Karpas-422 (cell line): Measurements from ENCODE around the gene WNT1. TPM values are rescaled to one million over a fixed set of nuclear protein-coding genes. Genes with fewer than 3 reads are reported as not detected.

Source experiments
- DNase-seq: peaks from one replicate; pipeline ENCODE4 v3.0.0-alpha.2; 2015
- H2AFZ ChIP-seq: fragments of 200-600 bp; sonication (generic); 2 replicates; pipeline ENCODE4 v1.6.1; 2014; ENCODE audit warnings: antibody characterized with exemption, low read length, mixed read lengths
- H3K27ac ChIP-seq: fragments of 200-600 bp; sonication (generic); 2 replicates; pipeline ENCODE4 v1.5.1; 2014; ENCODE audit warnings: mild to moderate bottlenecking, low read length, moderate library complexity
- H3K27me3 ChIP-seq: fragments of 200-600 bp; sonication (generic); 2 replicates; pipeline ENCODE4 v1.6.1; 2014; ENCODE audit warnings: low read length, mixed read lengths
- H3K36me3 ChIP-seq: fragments of 200-600 bp; sonication (generic); 2 replicates; pipeline ENCODE4 v1.6.1; 2014; ENCODE audit warnings: low read length, mixed read lengths; ENCODE audit not compliant: insufficient read depth
- H3K4me1 ChIP-seq: fragments of 200-600 bp; sonication (generic); 2 replicates; pipeline ENCODE4 v1.6.1; 2014; ENCODE audit warnings: mild to moderate bottlenecking, low read length, mixed read lengths
- H3K4me2 ChIP-seq: fragments of 200-600 bp; sonication (generic); 2 replicates; pipeline ENCODE4 v1.6.1; 2014; ENCODE audit warnings: low read length, low read depth, mild to moderate bottlenecking; ENCODE audit not compliant: poor library complexity, severe bottlenecking
- H3K4me3 ChIP-seq: fragments of 200-600 bp; sonication (generic); 2 replicates; pipeline ENCODE4 v1.5.1; 2014; ENCODE audit warnings: mild to moderate bottlenecking, antibody characterized with exemption, low read length, mixed read lengths
- H3K79me2 ChIP-seq: fragments of 200-600 bp; sonication (generic); 2 replicates; pipeline ENCODE4 v1.6.1; 2014; ENCODE audit warnings: mild to moderate bottlenecking, low read length, mixed read lengths
- H3K9ac ChIP-seq: fragments of 200-600 bp; sonication (generic); 2 replicates; pipeline ENCODE4 v1.6.0; 2014; ENCODE audit warnings: low read length
- H3K9me2 ChIP-seq: fragments of 200-600 bp; sonication (generic), shearing (Covaris generic); replicated peaks from 2 replicates; pipeline ENCODE4 v1.6.0; 2014; ENCODE audit warnings: mild to moderate bottlenecking, low read length, moderate library complexity; ENCODE audit not compliant: insufficient read depth
- H3K9me3 ChIP-seq: fragments of 300-700, 200-600 bp; sonication (generic); 2 replicates; pipeline ENCODE4 v1.6.1; 2014; ENCODE audit warnings: low read length, mixed read lengths
- H4K20me1 ChIP-seq: fragments of 200-600 bp; sonication (generic); 2 replicates; pipeline ENCODE4 v1.6.1; 2014; ENCODE audit warnings: mild to moderate bottlenecking, antibody characterized with exemption, low read length, low read depth; ENCODE audit not compliant: insufficient read depth
- total RNA-seq: library from RNA; depleted of rRNA; stranded (reverse); fragments of >200 nt; shearing (Covaris generic); gene quantifications from 2 replicates; pipeline ENCODE4 v1.2.3, GENCODE V29; 2014; ENCODE audit warnings: low replicate concordance

The WNT1 gene
- total RNA-seq, 1 experiment from 2014 or later: not detected

- DNase-seq: no peak
- H2AFZ ChIP-seq: no peak overlapping the region
Measured at GRCh38 chr12:48986720-48987291, 8.7 kb downstream of the WNT1 start.

DNA sequence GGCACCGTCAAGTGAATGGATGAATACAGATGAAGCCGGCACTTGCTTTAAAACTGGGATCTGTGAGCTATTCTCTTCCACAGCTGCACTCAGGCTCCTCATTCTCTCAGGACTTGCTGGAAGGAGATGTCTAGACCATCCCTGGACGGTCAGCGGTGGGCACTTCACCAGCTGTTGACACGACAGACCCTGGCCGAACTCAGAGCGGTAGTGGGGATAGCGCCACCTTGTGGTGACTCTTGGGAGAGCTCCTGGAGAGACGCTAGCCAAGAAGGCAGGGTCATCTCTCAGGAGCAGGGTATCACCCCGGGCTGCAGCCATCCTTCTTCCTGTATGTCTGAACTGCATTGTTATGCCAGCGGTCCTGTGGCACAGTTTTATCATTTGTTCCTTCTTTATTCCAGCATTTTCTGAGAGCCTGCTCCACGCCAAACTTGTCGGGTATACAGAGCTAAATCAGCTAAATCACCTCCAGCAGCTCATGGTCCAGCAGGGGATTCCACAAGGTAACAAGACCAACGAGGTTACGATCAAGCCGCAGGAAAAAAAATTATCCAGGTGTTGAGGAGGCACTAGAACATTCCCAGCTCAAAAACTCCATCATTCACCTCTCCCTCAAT is 10.0 kb downstream of the WNT1 start:
- H3K9me3 ChIP-seq: no peaks in the 10 kb centered on the region
- no peak overlapping the region for H3K9ac ChIP-seq
- no peak overlapping the region for H3K4me2 ChIP-seq
- no peaks in the 10 kb centered on the region for H3K9me2 ChIP-seq
- no peaks in the 10 kb centered on the region for H3K79me2 ChIP-seq
- DNase-seq: peak; percentile 87
- H3K36me3 ChIP-seq: no peaks in the 10 kb centered on the region
- H2AFZ ChIP-seq: no peak overlapping the region
- H4K20me1 ChIP-seq: no peaks in the 10 kb centered on the region
- peaks cover 13% of the 10 kb centered on the region for H3K4me1 ChIP-seq
- no peaks in the 10 kb centered on the region for H3K27me3 ChIP-seq
- H3K27ac ChIP-seq: no peak overlapping the region
- H3K4me3 ChIP-seq: no peak overlapping the region

More at GRCh38 chr12:48986720-48987291, 8.7 kb downstream of the WNT1 start:
- Histone ChIP-seq H3K36me3 (no peaks in the 10 kb centered on the region), H3K4me1 (peaks cover 13% of the 10 kb centered on the region), H3K9me3 (no peaks in the 10 kb centered on the region), H3K27ac (no peak overlapping the region), H3K4me2 (no peak overlapping the region), H3K4me3 (no peak overlapping the region), H3K79me2 (no peaks in the 10 kb centered on the region), H4K20me1 (no peaks in the 10 kb centered on the region), H3K27me3 (no peaks in the 10 kb centered on the region), H3K9me2 (no peaks in the 10 kb centered on the region), H3K9ac (no peak overlapping the region)

DNA sequence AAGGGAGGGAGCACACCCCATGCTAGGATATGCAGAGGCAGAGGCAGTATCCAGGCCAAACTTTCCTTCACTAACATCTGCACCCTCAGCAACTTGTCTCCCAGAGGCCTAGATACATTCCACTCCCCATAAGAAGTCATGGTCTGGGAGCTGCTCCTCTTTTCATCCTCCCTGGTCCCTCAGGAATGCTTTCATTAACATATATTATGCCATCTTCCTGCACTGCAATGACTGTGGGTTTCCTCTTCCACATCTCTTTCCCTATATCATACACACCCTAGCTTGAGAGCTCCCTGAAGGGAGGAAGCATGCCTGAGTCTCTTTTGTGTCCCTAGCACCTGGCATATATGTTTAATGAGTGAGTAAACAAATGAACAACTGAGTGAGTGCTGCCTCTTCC is 12.4 kb downstream of the WNT1 start:
- DNase-seq: no peak
- Histone ChIP-seq H3K36me3 (no peaks in the 10 kb centered on the region), H3K9me2 (no peaks in the 10 kb centered on the region), H3K79me2 (no peaks in the 10 kb centered on the region), H3K9me3 (no peaks in the 10 kb centered on the region), H3K27me3 (no peaks in the 10 kb centered on the region), H3K9ac (no peak overlapping the region), H3K4me1 (peaks cover 5% of the 10 kb centered on the region), H2AFZ (no peak overlapping the region), H3K27ac (no peak overlapping the region), H4K20me1 (no peaks in the 10 kb centered on the region), H3K4me3 (no peak overlapping the region), H3K4me2 (no peak overlapping the region)

DNA sequence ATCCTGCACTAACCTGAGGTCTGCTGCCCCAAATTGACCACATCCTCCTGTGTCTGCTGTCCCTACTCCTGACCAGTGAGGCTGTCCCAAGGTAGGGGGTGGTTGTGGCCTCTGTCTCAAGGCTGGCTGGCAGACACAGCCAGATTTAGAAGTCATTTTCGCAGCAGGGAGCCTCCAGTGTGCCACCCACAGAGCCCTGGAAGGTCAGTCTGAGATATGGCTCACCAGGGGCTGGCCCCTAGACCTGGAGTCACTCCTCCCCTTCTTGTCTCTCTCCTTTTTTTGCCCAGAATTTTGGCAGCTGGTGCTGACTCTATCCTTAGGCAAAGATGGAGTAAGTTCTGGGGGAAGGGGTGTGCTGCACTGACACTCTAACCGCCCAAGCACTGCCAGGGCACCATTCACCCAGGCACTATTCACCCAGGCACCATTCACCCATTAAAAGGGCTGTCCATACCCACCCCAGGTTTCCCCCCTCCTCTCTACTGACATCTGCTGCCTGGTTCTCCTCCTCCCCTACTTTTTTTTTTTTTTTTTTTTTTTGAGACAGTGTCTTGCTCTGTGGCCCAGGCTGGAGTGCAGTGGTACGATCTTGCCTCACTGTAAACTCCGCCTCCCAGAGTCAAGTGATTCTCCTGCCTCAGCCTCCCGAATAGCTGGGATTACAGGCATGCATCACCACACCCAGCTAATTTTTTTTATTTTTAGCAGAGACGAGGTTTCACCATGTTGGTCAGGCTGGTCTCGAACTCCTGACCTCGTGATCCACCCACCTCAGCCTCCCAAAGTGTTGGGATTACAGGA is 13.3 kb downstream of the WNT1 start:
- Histone ChIP-seq H4K20me1 (no peaks in the 10 kb centered on the region), H3K4me3 (no peak overlapping the region), H3K36me3 (no peaks in the 10 kb centered on the region), H3K27me3 (no peaks in the 10 kb centered on the region), H3K9me3 (no peaks in the 10 kb centered on the region), H3K79me2 (no peaks in the 10 kb centered on the region), H3K9me2 (no peaks in the 10 kb centered on the region), H3K4me1 (no peaks in the 10 kb centered on the region), H3K9ac (no peak overlapping the region), H3K4me2 (no peak overlapping the region), H3K27ac (no peak overlapping the region), H2AFZ (no peak overlapping the region)
- no peak for DNase-seq

DNA sequence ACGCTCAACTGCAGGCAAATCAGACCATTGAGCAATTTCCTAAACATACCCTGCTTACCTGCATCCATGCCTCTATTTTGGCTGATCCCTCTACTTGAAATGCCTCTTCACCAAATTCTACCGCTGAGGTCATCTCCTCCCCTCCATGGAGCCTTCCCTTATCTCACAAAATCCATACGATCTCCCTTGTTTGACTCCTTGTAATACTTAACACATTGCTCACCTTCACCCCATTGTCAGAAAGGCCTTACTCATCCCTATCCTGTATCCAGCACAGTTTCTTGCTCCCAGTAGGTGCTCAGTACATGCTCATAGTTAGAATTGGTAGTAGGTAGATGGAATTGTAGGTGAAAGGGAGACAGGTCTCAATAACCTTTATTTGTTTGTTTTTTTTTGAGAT is 15.7 kb downstream of the WNT1 start:
- Histone ChIP-seq H3K79me2 (no peaks in the 10 kb centered on the region), H3K9ac (no peak overlapping the region), H2AFZ (no peak overlapping the region), H4K20me1 (no peaks in the 10 kb centered on the region), H3K9me3 (no peaks in the 10 kb centered on the region), H3K4me2 (no peak overlapping the region), H3K4me3 (no peak overlapping the region), H3K9me2 (no peaks in the 10 kb centered on the region), H3K4me1 (peaks cover 20% of the 10 kb centered on the region), H3K27me3 (no peaks in the 10 kb centered on the region), H3K27ac (no peak overlapping the region), H3K36me3 (no peaks in the 10 kb centered on the region)
- no peak for DNase-seq

DNA sequence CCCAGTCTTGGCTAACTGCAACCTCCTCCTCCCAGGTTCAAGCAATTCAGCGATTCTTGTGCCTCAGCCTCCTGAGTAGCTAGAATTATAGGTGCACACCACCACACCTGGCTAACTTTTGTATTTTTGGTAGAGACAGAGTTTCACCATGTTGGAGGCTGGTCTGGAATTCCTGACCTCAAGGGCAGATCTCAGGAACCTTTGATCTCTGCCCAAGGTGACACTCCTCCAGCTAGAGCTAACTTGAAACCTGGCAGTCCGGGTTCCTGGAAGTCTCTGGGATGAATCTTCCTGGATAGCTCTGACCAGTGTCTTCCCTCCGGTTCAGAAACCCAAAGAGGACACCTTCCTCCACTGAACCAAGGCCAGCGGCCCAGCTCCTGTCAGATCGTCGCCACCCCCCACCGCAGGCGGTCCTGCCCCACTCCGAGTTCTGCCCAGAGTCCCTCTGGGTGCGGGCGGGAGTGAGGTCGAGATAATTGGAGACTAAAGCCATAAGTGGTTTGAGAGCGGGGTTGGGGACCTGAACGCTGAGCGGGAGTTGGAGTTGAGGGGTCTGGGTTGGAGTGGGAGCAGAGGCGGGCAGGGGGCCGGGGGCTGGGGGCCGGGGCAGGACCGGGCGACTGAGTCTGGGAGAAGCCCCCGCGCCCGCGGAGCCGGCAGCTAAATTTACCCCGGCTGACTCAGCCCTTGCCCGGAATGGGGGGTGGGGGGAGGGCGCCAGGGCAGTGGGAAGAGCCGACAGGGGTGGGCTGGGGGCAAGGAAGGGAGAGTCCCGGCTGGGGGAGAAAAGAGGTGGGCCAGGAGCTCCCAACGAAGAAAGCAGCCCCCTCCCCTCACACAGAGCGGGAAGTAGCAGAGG is 16.3 kb downstream of the WNT1 start:
- H4K20me1 ChIP-seq: no peaks in the 10 kb centered on the region
- H3K9me2 ChIP-seq: no peaks in the 10 kb centered on the region
- H3K4me1 ChIP-seq: peaks cover 25% of the 10 kb centered on the region
- no peak overlapping the region for H3K27ac ChIP-seq
- no peaks in the 10 kb centered on the region for H3K9me3 ChIP-seq
- no peaks in the 10 kb centered on the region for H3K79me2 ChIP-seq
- no peak for DNase-seq
- no peak overlapping the region for H3K4me3 ChIP-seq
- H2AFZ ChIP-seq: no peak overlapping the region
- no peak overlapping the region for H3K9ac ChIP-seq
- H3K4me2 ChIP-seq: no peak overlapping the region
- H3K36me3 ChIP-seq: no peaks in the 10 kb centered on the region
- H3K27me3 ChIP-seq: no peaks in the 10 kb centered on the region

- Histone ChIP-seq H2AFZ (no peak overlapping the region), H3K9ac (no peak overlapping the region), H4K20me1 (no peaks in the 10 kb centered on the region), H3K36me3 (no peaks in the 10 kb centered on the region; the same call in 1 of the 2 replicates), H3K27me3 (no peaks in the 10 kb centered on the region), H3K9me3 (no peaks in the 10 kb centered on the region), H3K9me2 (no peaks in the 10 kb centered on the region), H3K79me2 (no peaks in the 10 kb centered on the region), H3K4me3 (no peak overlapping the region), H3K4me2 (no peak overlapping the region), H3K27ac (no peak overlapping the region), H3K4me1 (peaks cover 33% of the 10 kb centered on the region)
- DNase-seq: peak; percentile 79
Measured at GRCh38 chr12:48995086-48995879, 17.2 kb downstream of the WNT1 start.
